ENCODE results near the gene BUD23. TPM values are rescaled to one million over a fixed set of nuclear protein-coding genes. Genes with fewer than 3 reads are reported as not detected.
A peak's percentile ranks its signal among the peaks of the same experiment; 100 is the strongest.

Gene BUD23
- total RNA-seq, 1 experiment from 2014 or later = 124 TPM

DNA sequence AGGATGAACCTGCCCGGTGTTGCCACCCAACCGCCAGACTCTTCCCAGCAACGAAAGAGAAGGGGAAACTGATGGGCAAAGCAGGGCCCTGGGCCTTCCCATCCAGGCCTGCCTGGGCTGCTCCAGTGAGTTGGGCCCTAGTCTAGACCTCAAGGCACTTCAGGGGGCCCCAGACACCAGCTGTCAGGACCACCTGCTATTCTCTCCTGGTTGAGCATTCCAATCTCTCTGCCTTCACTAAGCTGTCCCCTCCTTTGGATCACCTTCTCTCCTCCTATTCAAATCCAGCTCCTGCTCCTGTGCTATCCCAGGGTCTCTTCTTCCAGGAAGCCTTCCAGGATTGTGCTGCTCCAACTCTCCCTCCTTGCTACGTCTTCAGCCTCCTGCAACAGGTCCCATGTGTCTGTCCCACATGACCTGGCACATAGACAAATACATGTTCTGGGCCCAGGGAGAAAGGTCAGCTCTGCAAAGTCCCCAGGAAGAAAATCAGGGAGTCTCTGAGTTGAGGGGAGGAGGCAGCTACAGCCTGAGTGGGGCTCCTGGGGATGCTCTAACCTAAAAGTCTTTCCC, 33.0 kb downstream of the BUD23 start:
- Histone ChIP-seq H3K36me3 (ENCODE audit: control insufficient read depth, insufficient read depth, low read length) (no peaks in the 10 kb centered on the region), H3K27me3 (ENCODE audit: control insufficient read depth, insufficient read depth, low read length) (no peaks in the 10 kb centered on the region), H3K27ac (ENCODE audit: low read length) (peak overlapping the region; percentile 96), H3K4me1 (ENCODE audit: control insufficient read depth, insufficient read depth, low read length) (peaks cover 76% of the 10 kb centered on the region), H3K9me3 (ENCODE audit: control insufficient read depth, insufficient read depth, low read depth, low read length) (no peaks in the 10 kb centered on the region), H3K4me3 (ENCODE audit: low read depth in 2 of 2, low read length in 2 of 2) (peak overlapping the region; percentile 82 to 96)
- no peak for DNase-seq (ENCODE audit: low read depth, low spot score)
- intact Hi-C loops (cut with micrococcal nuclease; ENCODE audit: unreplicated experiment) = no loop called here
- in situ Hi-C loops (cut with HindIII; ENCODE audit: low pct_unique_long_range_greater_than_20kb, low sequenced_read_pairs) = no loop called here
- no peak for ATAC-seq
- POLR2A ChIA-PET = interaction anchor here (0.6 to 0.7 kb wide), 3 partner anchors 12 to 359 kb away, joined by 3 read pairs; no protein-coding TSS in a partner anchor
- TSS peak; percentile 28 for BruUV-seq (replicated peaks)
- TF ChIP-seq, protein P1, sequence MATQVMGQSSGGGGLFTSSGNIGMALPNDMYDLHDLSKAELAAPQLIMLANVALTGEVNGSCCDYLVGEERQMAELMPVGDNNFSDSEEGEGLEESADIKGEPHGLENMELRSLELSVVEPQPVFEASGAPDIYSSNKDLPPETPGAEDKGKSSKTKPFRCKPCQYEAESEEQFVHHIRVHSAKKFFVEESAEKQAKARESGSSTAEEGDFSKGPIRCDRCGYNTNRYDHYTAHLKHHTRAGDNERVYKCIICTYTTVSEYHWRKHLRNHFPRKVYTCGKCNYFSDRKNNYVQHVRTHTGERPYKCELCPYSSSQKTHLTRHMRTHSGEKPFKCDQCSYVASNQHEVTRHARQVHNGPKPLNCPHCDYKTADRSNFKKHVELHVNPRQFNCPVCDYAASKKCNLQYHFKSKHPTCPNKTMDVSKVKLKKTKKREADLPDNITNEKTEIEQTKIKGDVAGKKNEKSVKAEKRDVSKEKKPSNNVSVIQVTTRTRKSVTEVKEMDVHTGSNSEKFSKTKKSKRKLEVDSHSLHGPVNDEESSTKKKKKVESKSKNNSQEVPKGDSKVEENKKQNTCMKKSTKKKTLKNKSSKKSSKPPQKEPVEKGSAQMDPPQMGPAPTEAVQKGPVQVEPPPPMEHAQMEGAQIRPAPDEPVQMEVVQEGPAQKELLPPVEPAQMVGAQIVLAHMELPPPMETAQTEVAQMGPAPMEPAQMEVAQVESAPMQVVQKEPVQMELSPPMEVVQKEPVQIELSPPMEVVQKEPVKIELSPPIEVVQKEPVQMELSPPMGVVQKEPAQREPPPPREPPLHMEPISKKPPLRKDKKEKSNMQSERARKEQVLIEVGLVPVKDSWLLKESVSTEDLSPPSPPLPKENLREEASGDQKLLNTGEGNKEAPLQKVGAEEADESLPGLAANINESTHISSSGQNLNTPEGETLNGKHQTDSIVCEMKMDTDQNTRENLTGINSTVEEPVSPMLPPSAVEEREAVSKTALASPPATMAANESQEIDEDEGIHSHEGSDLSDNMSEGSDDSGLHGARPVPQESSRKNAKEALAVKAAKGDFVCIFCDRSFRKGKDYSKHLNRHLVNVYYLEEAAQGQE (IDR thresholded peaks at IDR 0.05; ENCODE audit: insufficient read depth in 1 of 2, low read depth in 2 of 2, low read length in 1 of 2) = no peak
- TF ChIP-seq SIN3A (IDR thresholded peaks at IDR 0.05; ENCODE audit: borderline replicate concordance, insufficient read depth, low read depth, low read length) = no peak
- TF ChIP-seq POLR2AphosphoS5 (IDR thresholded peaks at IDR 0.05; ENCODE audit: low read depth, low read length) = no peak; the same call in 1 of the 2 replicates
- TF ChIP-seq, protein P2, sequence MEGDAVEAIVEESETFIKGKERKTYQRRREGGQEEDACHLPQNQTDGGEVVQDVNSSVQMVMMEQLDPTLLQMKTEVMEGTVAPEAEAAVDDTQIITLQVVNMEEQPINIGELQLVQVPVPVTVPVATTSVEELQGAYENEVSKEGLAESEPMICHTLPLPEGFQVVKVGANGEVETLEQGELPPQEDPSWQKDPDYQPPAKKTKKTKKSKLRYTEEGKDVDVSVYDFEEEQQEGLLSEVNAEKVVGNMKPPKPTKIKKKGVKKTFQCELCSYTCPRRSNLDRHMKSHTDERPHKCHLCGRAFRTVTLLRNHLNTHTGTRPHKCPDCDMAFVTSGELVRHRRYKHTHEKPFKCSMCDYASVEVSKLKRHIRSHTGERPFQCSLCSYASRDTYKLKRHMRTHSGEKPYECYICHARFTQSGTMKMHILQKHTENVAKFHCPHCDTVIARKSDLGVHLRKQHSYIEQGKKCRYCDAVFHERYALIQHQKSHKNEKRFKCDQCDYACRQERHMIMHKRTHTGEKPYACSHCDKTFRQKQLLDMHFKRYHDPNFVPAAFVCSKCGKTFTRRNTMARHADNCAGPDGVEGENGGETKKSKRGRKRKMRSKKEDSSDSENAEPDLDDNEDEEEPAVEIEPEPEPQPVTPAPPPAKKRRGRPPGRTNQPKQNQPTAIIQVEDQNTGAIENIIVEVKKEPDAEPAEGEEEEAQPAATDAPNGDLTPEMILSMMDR (IDR thresholded peaks at IDR 0.05) = no peak
- no peak for TF ChIP-seq TCF7L2 (IDR thresholded peaks at IDR 0.05; ENCODE audit: low read depth, low read length)
- CTCF ChIA-PET = interaction anchor here (0.6 to 1.7 kb wide), 3 partner anchors 15 to 18 kb away, joined by 3 to 4 read pairs (median 3); no protein-coding TSS in a partner anchor

DNA sequence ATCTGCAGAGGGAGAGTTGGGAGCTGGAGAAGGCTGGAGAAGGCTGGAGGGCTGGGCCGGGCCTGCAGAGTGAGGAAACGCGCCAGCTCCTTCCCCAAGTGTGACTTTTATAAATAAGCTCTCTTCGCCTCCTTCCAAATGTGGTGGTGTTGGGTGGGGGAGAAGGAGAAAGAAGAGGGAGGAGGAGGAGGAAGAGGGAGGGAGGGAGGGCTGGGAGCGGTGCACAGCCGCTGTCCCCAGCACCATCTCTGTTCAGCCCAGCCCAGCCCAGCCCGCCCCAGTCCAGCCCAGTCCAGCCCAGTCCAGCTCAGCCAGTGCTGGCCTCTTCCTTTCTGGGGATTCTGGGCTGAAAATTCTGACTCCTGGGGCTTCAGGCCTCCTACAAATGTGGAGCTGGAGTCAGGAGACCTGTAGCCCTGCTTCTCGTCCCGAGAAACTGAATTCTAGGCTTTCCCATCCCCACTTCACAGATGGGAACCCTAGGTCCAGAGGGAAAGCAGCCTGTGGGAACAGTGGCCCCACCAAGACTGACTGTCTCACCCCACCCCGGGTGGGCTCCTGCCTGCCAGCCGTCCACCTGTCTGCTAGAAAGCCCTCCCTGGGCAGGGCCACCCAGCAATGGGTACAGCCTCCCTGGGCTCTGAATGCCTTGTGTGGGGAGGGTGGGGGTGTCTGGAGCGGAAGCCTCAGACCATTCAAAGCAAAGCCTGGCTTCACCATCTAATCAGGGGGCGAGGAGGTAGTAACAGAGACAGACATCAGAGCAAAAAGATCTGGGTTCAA, 33.8 kb downstream of the BUD23 start:
- H3K4me1 ChIP-seq (ENCODE audit: control insufficient read depth, insufficient read depth, low read length) = peaks cover 75% of the 10 kb centered on the region
- ChIA-PET POLR2A (interaction anchor here (0.6 to 0.7 kb wide), 4 partner anchors 12 to 359 kb away, joined by 3 to 19 read pairs (median 3); no protein-coding TSS in a partner anchor), CTCF (interaction anchor here (0.6 to 1.7 kb wide), 3 partner anchors 15 to 17 kb away, joined by 3 to 4 read pairs (median 3); no protein-coding TSS in a partner anchor)
- intact Hi-C loops (cut with micrococcal nuclease; ENCODE audit: unreplicated experiment) (no loop called here), in situ Hi-C loops (cut with HindIII; ENCODE audit: low pct_unique_long_range_greater_than_20kb, low sequenced_read_pairs) (no loop called here)
- TF ChIP-seq POLR2AphosphoS5 (IDR thresholded peaks at IDR 0.05; ENCODE audit: low read depth, low read length) (no peak), SIN3A (IDR thresholded peaks at IDR 0.05; ENCODE audit: borderline replicate concordance, insufficient read depth, low read depth, low read length) (no peak), TCF7L2 (IDR thresholded peaks at IDR 0.05; ENCODE audit: low read depth, low read length) (no peak)
- TF ChIP-seq, protein P2 (IDR thresholded peaks at IDR 0.05) = no peak
- TF ChIP-seq, protein P1 (IDR thresholded peaks at IDR 0.05; ENCODE audit: insufficient read depth in 1 of 2, low read depth in 2 of 2, low read length in 1 of 2) = no peak
- peak overlapping the region; percentile 82 to 96 for H3K4me3 ChIP-seq (ENCODE audit: low read depth in 2 of 2, low read length in 2 of 2)
- H3K27ac ChIP-seq (ENCODE audit: low read length) = peak overlapping the region; percentile 96
- no peaks in the 10 kb centered on the region for H3K36me3 ChIP-seq (ENCODE audit: control insufficient read depth, insufficient read depth, low read length)
- no peak for ATAC-seq
- no peaks in the 10 kb centered on the region for H3K9me3 ChIP-seq (ENCODE audit: control insufficient read depth, insufficient read depth, low read depth, low read length)
- no TSS peak for BruUV-seq (replicated peaks)
- no peaks in the 10 kb centered on the region for H3K27me3 ChIP-seq (ENCODE audit: control insufficient read depth, insufficient read depth, low read length)
- no peak for DNase-seq (ENCODE audit: low read depth, low spot score)

All from Panc1 (cell line).